Thoracic aorta (tissue), 2 donors: Measurements from ENCODE around the gene BORCS5. TPM values are rescaled to one million over a fixed set of nuclear protein-coding genes. Genes with fewer than 3 reads are reported as not detected.
A peak's percentile ranks its signal among the peaks of the same experiment; 100 is the strongest.
"Not testable (repeated sequence)": the region's sequence is repeated elsewhere in the genome, so short reads cannot be mapped to it uniquely, and the experiment has no call there.

ENCODE experiments used
- ATAC-seq: fragments of 150-250 bp; one replicate; pipeline ENCODE4 v1.8.0; 2017; ENCODE audit warnings: low read depth; ENCODE audit not compliant: insufficient number of reproducible peaks, low FRiP score
- DNase-seq: peaks from one replicate; pipeline ENCODE4 v3.0.0-alpha.2; 2020; ENCODE audit warnings: low spot score
- H3K27ac ChIP-seq, 2 donors: fragments of 200-600 bp; sonication (generic); 1 replicate in 1 of 2; 2 replicates in 1 of 2; pipeline ENCODE4 v1.5.1; 2016; ENCODE audit warnings: mild to moderate bottlenecking in 2 of 2, moderate library complexity in 2 of 2
- H3K27me3 ChIP-seq: fragments of 200-600 bp; sonication (generic); replicated peaks from 2 replicates; pipeline ENCODE4 v1.6.0; 2016; ENCODE audit warnings: mild to moderate bottlenecking; ENCODE audit not compliant: insufficient read depth
- H3K36me3 ChIP-seq: fragments of 200-600 bp; sonication (generic); one replicate; pipeline ENCODE4 v1.5.1; 2016
- H3K4me1 ChIP-seq, 2 donors: fragments of 200-600 bp; sonication (generic); 1 replicate in 1 of 2; 2 replicates in 1 of 2; pipeline versions ENCODE4 v1.5.1 to v1.6.0; 2016; ENCODE audit warnings: low read depth in 2 of 2, mild to moderate bottlenecking in 1 of 2; ENCODE audit not compliant: control insufficient read depth in 1 of 2
- H3K4me3 ChIP-seq: fragments of 200-600 bp; sonication (generic); 2 replicates; pipeline ENCODE4 v1.5.1; 2016; ENCODE audit warnings: mild to moderate bottlenecking
- H3K9me3 ChIP-seq: fragments of 200-600 bp; sonication (generic); 2 replicates; pipeline ENCODE4 v1.5.1; 2016
- total RNA-seq, 2 donors: library from RNA; depleted of rRNA; stranded (reverse); fragments of >200 nt; gene quantifications; one replicate each; pipeline versions ENCODE4 v1.1.0 to v1.2.3, GENCODE V29; 2016
- TF ChIP-seq, protein P1 (sequence below): fragments of 200-600 bp; sonication (generic); IDR thresholded peaks from one replicate; pipeline ENCODE4 v1.5.1; 2019; ENCODE audit warnings: antibody characterized with exemption

Gene BORCS5
- total RNA-seq, 2 donors from 2014 or later, result 20.6 to 27.1 TPM

- no peaks in the 10 kb centered on the region for H3K9me3 ChIP-seq
- H3K4me1 ChIP-seq, result peaks cover 0 to 16% of the 10 kb centered on the region in 2 donors
- H3K36me3 ChIP-seq, result no peaks in the 10 kb centered on the region
- peak within 1 kb of the TSS; percentile 87 for H3K4me3 ChIP-seq
- H3K27ac ChIP-seq, result peak within 1 kb of the TSS; percentile 91 to 92
- DNase-seq, result no peak
- peak; percentile 89 for ATAC-seq
- H3K27me3 ChIP-seq, result no peaks in the 10 kb centered on the region
- TF ChIP-seq, protein P1, sequence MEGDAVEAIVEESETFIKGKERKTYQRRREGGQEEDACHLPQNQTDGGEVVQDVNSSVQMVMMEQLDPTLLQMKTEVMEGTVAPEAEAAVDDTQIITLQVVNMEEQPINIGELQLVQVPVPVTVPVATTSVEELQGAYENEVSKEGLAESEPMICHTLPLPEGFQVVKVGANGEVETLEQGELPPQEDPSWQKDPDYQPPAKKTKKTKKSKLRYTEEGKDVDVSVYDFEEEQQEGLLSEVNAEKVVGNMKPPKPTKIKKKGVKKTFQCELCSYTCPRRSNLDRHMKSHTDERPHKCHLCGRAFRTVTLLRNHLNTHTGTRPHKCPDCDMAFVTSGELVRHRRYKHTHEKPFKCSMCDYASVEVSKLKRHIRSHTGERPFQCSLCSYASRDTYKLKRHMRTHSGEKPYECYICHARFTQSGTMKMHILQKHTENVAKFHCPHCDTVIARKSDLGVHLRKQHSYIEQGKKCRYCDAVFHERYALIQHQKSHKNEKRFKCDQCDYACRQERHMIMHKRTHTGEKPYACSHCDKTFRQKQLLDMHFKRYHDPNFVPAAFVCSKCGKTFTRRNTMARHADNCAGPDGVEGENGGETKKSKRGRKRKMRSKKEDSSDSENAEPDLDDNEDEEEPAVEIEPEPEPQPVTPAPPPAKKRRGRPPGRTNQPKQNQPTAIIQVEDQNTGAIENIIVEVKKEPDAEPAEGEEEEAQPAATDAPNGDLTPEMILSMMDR, result peak; percentile 63
These were observed 6.9 kb upstream of the BORCS5 start, which contains the start of gene MANSC1 for GRCh38 chr12:12349711-12350665. Gene MANSC1, minus strand, starts transcription at chr12:12350242. Its CDS starts 6,928 bp downstream, at chr12:12343314.

DNA sequence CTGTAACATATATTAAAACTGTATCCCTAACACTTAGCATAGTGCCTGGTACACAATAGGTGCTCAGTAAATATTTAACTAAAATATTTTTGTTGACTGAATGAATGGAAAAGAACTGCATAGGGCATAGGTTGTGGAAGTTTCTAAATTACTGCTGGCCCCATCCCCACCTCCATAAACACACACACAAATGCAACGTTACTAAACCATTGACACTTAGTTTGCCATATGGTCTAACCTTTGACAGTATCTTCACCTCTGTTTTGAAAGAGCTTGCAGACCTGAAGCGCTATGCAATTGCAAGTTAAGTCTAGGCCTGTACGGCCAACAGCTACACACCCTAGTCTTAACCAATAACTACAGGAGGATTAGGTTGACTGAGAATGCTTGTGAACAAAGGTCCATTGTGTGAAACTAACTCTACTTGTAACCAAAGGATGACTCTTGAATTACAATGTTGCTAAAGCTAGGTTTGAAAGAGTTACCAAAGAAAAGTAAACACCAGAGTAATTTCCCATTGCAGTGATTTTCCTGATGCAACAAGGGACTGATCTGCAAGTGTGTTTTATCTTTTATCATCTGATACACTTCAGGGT lies 5.9 kb upstream of the BORCS5 start:
- DNase-seq (no peak), ATAC-seq (no peak)
- Histone ChIP-seq H3K4me1 (peaks cover 0 to 16% of the 10 kb centered on the region in 2 donors), H3K27ac (peak overlapping the region; percentile 91 to 92), H3K4me3 (peak overlapping the region; percentile 87), H3K36me3 (no peaks in the 10 kb centered on the region), H3K9me3 (no peaks in the 10 kb centered on the region), H3K27me3 (no peaks in the 10 kb centered on the region)
- TF ChIP-seq, protein P1, result no peak

GRCh38 chr12:12351468-12352185 lies 5.3 kb upstream of the BORCS5 start:
- not testable (repeated sequence) for H3K9me3 ChIP-seq, DNase-seq, H3K27me3 ChIP-seq, ATAC-seq, H3K4me3 ChIP-seq, H3K36me3 ChIP-seq, H3K27ac ChIP-seq
- H3K4me1 ChIP-seq, result peaks cover 2 to 20% of the 10 kb centered on the region in 2 donors

GRCh38 chr12:12353276-12353675 lies 3.6 kb upstream of the BORCS5 start:
- ATAC-seq, result no peak
- H3K27ac ChIP-seq, result no peak overlapping the region
- no peaks in the 10 kb centered on the region for H3K9me3 ChIP-seq
- H3K4me3 ChIP-seq, result no peak overlapping the region
- TF ChIP-seq, protein P1, result no peak
- no peaks in the 10 kb centered on the region for H3K36me3 ChIP-seq
- no peak for DNase-seq
- no peaks in the 10 kb centered on the region for H3K27me3 ChIP-seq
- H3K4me1 ChIP-seq, result peaks cover 2 to 26% of the 10 kb centered on the region in 2 donors

GRCh38 chr12:12353807-12354206 lies 3.1 kb upstream of the BORCS5 start:
- no peak overlapping the region for H3K27ac ChIP-seq
- no peaks in the 10 kb centered on the region for H3K9me3 ChIP-seq
- ATAC-seq (no peak), DNase-seq (no peak)
- H3K27me3 ChIP-seq, result no peaks in the 10 kb centered on the region
- peaks cover 2 to 30% of the 10 kb centered on the region in 2 donors for H3K4me1 ChIP-seq
- TF ChIP-seq, protein P1, result no peak
- H3K4me3 ChIP-seq, result no peak overlapping the region
- H3K36me3 ChIP-seq, result no peaks in the 10 kb centered on the region
